Stimulated activated CD8-positive, alpha-beta memory T cell treated with anti-CD3 and anti-CD28 coated beads, Interleukin-12 subunit alpha, Interleukin-12 subunit beta, amount 100 ng/mL, for 24 hours (primary cell): ENCODE measurements around the gene PLXNA4.
"Not testable (repeated sequence)": the region's sequence is repeated elsewhere in the genome, so short reads cannot be mapped to it uniquely, and the experiment has no call there.

Experiments used
- DNase-seq: peaks from one replicate; pipeline ENCODE4 v3.0.0-alpha.2; 2020; ENCODE audit errors: extremely low read depth

Gene PLXNA4

GRCh38 chr7:132390049-132390448, 186.2 kb downstream of the PLXNA4 start:
- not testable (repeated sequence) for DNase-seq

- DNase-seq = no peak
Measured at GRCh38 chr7:132388688-132389087, 187.6 kb downstream of the PLXNA4 start.

- no peak for DNase-seq
Measured at GRCh38 chr7:132387596-132387995, 188.7 kb downstream of the PLXNA4 start.

GRCh38 chr7:132386201-132386681, 190.0 kb downstream of the PLXNA4 start:
- no peak for DNase-seq

- no peak for DNase-seq
Measured at GRCh38 chr7:132383962-132384361, 192.3 kb downstream of the PLXNA4 start.

GRCh38 chr7:132381742-132382472, 194.4 kb downstream of the PLXNA4 start:
- DNase-seq = no peak

GRCh38 chr7:132380059-132380458, 196.2 kb downstream of the PLXNA4 start:
- no peak for DNase-seq

GRCh38 chr7:132379292-132379691, 197.0 kb downstream of the PLXNA4 start:
- DNase-seq = no peak

GRCh38 chr7:132377703-132378584, 198.3 kb downstream of the PLXNA4 start:
- DNase-seq = no peak

- DNase-seq = no peak
Measured at GRCh38 chr7:132377015-132377414, 199.3 kb downstream of the PLXNA4 start.

GRCh38 chr7:132376361-132377013, 199.8 kb downstream of the PLXNA4 start:
- no peak for DNase-seq

GRCh38 chr7:132373879-132374278, 202.4 kb downstream of the PLXNA4 start:
- no peak for DNase-seq

GRCh38 chr7:132373041-132373440, 203.2 kb downstream of the PLXNA4 start:
- DNase-seq = no peak

- no peak for DNase-seq
Measured at GRCh38 chr7:132371948-132372347, 204.3 kb downstream of the PLXNA4 start.

GRCh38 chr7:132368246-132368900, 207.9 kb downstream of the PLXNA4 start:
- no peak for DNase-seq

GRCh38 chr7:132367795-132368194, 208.5 kb downstream of the PLXNA4 start:
- DNase-seq = no peak

- no peak for DNase-seq
Measured at GRCh38 chr7:132367004-132367403, 209.3 kb downstream of the PLXNA4 start.

- no peak for DNase-seq
Measured at GRCh38 chr7:132364226-132364625, 212.0 kb downstream of the PLXNA4 start.

- DNase-seq = no peak
Measured at GRCh38 chr7:132362059-132362458, 214.2 kb downstream of the PLXNA4 start.

GRCh38 chr7:132361146-132361545, 215.1 kb downstream of the PLXNA4 start:
- DNase-seq = no peak

GRCh38 chr7:132359743-132360142, 216.5 kb downstream of the PLXNA4 start:
- DNase-seq = no peak

- DNase-seq = no peak
Measured at GRCh38 chr7:132355048-132355447, 221.2 kb downstream of the PLXNA4 start.
